Stimulated activated CD4-positive, alpha-beta T cell treated with anti-CD3 and anti-CD28 coated beads, TNF-alpha, amount 100 ng/mL, for 1 hour (primary cell): Measurements from ENCODE around the gene MAP3K4.

Source experiments
- DNase-seq, 3 donors: peaks; one replicate each; pipeline ENCODE4 v3.0.0-alpha.2; 2020; ENCODE audit warnings: low read depth in 3 of 3, low spot score in 1 of 3

MAP3K4 gene

DNA sequence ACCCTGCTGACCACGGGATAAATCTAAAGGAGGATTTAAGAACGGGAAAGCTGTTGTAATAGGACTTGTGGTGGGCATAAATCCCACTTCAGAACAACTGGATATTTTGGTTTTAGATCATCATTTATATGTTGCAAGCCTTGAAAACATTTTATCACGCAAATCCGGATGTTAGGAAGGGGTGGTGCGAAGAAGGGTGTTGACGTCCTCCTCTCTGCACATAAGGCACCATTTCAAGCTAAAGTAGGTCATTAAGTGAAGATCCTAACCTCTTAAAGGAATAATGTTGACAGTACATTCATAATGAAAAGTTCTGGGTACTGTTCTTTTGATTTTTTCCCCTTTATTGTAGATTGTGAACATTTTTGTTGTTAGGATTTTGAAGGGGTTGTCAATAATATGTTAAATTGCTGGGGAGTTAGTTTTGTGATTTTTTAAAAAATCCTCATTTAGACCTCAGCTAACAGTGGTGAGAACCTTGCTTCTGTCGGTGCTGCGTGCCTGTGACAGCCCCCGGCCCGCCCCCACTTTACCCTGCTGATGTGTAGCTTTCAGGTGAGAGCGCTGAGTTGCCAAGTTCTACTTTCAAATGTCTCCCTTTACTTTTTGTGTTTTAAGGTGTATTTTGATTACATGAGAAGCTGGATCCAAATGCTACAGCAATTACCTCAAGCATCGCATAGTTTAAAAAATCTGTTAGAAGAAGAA lies 88.8 kb downstream of the MAP3K4 start:
- no peak for DNase-seq

DNA sequence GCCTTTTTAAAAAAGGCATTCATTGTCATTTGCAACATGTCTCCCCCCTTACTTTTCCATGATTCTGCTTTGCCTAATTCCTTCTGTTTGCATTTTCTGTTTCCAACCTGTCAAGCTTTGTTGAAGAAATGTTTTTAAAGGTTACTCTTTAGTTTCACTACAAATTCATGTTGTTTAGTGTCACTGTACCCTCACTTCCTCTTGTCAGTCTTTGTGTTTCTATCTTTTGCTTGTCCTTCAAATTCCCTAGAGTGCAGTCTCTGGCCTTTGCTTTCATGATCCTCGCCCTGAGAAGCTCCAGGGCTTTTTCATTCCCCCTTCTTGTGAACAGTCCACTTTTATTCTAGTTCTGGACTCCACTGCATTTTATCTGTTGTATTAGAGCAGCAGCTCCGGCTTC lies 90.6 kb downstream of the MAP3K4 start:
- DNase-seq = no peak

- DNase-seq = no peak
Measured at GRCh38 chr6:161085246-161085645, 93.7 kb downstream of the MAP3K4 start.

DNA sequence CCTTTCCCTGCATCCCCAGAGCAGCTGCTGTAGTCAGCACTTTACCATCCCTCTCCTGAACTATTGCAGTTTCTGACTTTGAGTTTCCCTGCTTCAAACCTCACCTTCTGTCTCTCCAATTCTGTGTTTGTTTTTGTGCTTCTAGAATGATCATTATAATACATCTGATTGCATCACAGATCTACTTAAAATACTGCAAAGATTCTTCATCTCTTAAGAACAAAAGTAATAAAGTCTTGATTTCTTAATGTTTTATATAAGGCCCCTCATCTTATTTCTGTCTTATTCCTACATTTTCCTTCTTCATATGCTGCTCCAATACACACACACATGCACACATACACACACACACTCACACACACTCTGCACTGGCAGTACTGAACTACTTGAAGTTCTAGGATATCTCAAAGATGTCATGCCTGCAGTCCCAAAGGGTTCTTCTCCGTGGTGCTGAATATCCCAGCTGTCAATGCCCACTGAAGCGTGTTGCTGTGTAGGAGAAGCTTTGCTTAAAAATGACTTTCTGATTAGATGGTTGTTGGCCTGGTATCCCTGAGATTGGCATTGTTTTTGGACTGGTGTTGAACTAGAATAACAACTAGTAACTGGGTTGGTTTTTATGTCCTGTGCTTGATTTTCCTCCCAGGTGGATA lies 97.2 kb downstream of the MAP3K4 start:
- no peak for DNase-seq

- no peak for DNase-seq
Measured at GRCh38 chr6:161091151-161091550, 99.6 kb downstream of the MAP3K4 start.

GRCh38 chr6:161091972-161092701 lies 100.6 kb downstream of the MAP3K4 start:
- DNase-seq = no peak

DNA sequence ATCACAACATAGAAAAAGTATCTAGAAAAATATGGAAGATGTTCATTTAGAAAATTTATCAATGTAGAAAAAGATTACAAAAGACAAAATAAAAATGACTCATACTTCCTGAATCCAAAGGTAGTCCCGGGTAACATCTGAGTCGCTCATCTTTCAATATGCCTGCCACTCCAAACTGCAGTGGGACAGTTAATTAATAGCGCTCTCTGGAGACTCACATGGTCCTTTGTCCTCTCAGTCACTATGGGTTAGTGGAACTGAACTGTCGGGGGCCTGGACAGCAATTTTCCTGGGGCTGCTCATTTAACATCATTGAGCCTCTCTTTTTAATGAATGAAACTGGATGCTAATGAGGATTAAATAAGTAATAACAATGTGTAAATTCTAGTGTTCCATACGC lies 103.4 kb downstream of the MAP3K4 start:
- no peak for DNase-seq

DNA sequence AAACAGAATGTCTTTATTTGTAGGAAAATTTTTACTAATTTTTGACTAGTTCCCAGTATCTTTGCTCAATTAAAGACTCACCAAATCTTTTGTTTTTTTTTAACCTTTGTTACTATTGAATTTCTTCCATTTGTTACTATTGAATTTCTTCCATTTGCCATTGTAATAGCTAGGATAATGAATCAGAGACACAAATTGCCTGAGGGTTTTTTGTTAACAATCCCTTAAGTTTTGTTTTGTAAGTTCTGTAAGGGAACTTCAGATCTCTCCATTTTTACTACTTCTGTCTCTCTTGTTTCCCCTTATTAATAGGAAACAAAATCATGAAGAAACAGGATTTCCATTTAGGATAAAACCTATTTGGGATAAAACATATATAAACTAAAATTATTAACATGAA lies 104.3 kb downstream of the MAP3K4 start:
- no peak for DNase-seq

DNA sequence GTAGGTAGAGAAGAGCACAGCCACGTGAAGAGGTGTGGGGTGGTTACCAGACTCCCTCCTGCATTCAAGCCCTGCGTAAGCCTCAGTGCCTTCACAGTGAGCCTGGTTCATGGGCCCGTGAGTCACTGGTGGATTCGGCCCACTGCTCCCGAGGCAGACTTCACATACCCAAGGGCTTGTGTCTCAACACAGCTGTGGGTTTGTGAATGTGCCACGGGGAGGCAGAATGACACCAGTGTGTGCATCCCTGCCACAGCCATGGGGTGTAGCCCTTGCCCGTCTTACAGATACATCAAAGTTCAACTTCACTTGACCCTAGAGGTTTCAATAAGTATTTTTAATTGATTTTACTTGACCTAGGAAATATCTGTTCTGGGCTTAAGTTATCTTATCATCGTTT lies 108.5 kb downstream of the MAP3K4 start:
- no peak for DNase-seq

DNA sequence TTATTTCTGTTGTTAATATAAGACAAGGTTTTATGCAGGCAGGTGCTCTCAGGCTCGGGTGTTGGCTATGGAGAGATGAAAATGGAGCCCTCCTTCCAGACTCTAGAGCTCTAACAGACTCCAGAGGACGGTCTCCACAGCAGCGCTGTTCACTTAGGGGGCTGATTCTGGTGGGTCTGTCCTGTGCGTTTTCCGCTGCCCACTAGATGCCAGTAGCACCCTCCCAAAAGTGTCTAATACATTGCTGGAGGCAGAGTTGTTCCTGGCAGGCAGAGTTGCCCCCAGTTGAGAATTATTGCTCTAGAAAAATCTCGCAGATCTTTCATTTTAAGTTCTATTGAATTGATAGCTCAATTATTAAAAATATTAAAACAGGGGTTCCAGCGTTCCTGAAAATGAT lies 109.9 kb downstream of the MAP3K4 start:
- no peak for DNase-seq

GRCh38 chr6:161103475-161103874 lies 111.9 kb downstream of the MAP3K4 start:
- no peak for DNase-seq

DNA sequence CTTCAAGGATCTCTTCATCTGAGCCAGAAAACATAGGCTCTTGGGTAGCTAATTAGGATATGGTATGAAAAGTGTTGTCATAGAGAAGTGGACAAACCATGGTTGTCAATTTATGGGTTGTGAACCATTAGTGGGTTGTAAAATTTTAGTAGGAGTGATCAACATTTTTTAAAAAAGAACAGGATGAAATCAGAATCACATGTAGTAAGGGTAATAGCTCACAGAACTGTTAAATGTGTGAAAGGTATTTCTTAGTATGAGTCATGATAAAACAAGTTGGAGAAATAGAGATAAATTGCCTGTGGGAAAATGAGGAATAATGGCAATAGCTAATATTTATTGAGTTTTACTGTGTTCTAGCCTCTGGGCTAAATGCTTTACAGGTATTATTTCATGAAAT lies 113.4 kb downstream of the MAP3K4 start:
- no peak for DNase-seq

DNA sequence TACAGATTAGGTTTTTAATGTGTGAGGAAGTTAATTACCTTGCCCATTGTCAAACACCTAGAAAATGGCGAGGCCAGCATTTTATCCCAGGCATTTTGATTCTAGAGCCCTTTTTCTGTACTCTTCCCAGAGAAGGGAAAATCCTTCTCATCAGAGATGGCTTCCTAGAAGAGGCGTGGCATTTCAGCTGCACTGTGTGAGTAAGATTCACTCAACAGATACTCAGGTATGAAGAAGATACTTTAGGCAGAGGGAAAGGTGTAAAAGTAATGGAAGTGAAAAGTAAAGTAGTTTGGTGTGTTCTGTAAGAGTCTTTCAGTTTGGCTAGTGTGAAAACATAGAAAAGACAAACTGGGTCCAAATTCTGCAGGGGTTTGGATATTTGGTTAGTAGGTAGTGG lies 113.8 kb downstream of the MAP3K4 start:
- no peak for DNase-seq

- DNase-seq = no peak
Measured at GRCh38 chr6:161107779-161108730, 116.5 kb downstream of the MAP3K4 start.

GRCh38 chr6:161108916-161109315 lies 117.3 kb downstream of the MAP3K4 start:
- DNase-seq = no peak

GRCh38 chr6:161109366-161109765 lies 117.8 kb downstream of the MAP3K4 start:
- DNase-seq = no peak

DNA sequence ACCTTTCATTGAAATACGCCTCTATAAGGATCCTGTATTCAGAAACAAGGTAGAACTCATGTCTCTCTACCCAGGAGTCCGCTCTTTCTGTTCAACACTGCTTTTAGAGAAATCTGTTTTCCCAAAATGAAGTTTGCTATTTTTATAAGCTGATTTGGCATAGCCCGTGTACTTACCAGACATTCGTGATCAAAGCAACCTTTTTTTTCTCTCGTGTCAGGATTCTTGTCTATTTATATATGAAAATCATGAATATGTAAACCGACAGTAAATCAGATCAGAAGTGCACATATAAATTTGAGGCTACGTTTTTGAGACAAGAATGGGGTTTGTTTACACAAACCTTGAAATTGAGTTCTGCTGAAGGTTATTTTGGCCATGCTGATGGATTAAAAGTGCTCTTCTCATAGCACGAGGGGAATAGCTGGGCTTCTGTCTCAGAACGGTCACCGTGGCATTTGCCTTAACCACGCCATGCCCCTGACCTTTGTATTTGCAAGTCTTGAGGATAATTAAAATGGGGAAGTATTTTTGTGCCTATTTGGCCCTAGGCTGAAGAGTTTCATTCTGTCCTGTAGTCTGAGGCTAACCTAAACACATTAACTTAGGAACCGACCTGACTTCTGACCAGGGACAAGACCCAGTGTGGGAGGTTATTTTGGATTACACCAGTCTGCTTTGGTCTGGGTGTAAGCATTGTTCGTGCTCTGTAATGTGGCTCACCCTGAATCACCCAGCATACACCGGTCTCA lies 118.6 kb downstream of the MAP3K4 start:
- DNase-seq = no peak

DNA sequence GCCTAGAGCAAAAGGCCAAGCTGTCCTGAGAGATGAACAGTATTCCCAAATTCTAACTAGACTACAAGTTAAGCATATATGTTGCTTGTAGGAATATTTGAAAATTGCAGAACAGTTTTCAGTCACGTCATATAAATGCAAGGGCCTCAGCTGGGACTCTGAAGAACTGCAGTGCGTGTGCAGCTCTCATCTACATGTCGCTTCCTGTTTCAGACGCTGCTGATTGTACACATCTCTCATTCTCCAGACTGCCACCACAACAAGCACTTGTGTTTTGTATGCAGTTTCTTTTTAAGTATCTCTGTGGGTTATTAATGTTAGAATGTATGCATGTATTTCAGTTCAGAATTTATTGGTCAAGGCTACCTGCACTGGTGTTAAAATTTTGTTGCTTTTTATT lies 119.7 kb downstream of the MAP3K4 start:
- no peak for DNase-seq

DNA sequence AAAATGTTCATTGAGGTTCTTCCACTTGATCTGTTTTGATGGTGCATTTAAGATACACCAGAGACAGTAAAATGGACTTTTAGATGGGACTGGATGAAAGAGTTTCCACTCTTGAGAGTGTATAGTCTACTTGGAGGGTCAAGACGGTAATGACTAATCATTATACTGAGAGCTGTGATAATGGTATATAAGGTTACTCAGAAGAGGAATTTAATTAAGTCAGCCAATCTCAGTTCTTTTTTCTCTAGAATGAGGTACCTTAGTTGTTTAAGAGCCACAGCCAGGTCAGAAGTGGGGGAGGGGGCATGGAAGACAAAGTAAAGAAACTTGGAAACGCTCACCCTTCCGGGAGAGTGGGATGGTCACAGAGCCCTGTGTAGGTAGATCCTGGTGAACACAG lies 123.9 kb downstream of the MAP3K4 start:
- no peak for DNase-seq

DNA sequence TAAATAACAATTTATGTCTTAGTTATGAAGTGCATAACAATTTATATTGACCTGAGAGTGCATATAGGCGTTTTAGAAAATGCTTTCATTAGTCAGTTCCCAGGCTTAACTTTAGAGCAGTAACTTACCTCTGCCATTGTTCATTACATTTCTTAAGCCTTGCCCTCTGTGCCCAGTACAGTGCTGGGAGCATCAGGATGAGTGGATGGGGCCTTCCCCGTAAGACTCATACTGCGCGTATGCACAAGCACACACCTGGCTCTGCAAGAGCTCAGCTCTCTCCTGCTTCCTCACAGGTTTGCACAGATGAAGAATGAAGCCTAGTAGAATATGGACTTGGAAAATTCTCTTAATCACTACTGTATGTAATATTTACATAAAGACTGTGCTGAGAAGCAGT lies 125.0 kb downstream of the MAP3K4 start:
- DNase-seq = no peak

- no peak for DNase-seq
Measured at GRCh38 chr6:161117308-161117707, 125.7 kb downstream of the MAP3K4 start.
